Naive B cell (primary cell): Measurements from ENCODE around the gene CCDC63. TPM values are rescaled to one million over a fixed set of nuclear protein-coding genes. Genes with fewer than 3 reads are reported as not detected.

Experiments used
- ATAC-seq, 2 donors: fragments of 150-1000 bp; cut with Tn5 transposase; 2 replicates each; pipeline ENCODE4 v1.10.0; 2021; ENCODE audit warnings: low read depth in 2 of 2, mild to moderate bottlenecking in 2 of 2, moderate library complexity in 2 of 2
- DNase-seq: peaks from one replicate; pipeline ENCODE4 v3.0.0; 2022
- H3K27ac Mint-ChIP-seq, 6 donors: one replicate each; pipeline ENCODE4 v1.8.0; 2020 to 2022; ENCODE audit warnings: mild to moderate bottlenecking in 6 of 6, mixed read lengths in 6 of 6, moderate library complexity in 5 of 6, inconsistent platforms in 2 of 6
- H3K27me3 Mint-ChIP-seq, 3 donors: one replicate each; pipeline ENCODE4 v1.8.0; 2021 to 2022; ENCODE audit warnings: mixed read lengths in 3 of 3, mild to moderate bottlenecking in 1 of 3
- H3K36me3 Mint-ChIP-seq, 2 donors: one replicate each; pipeline ENCODE4 v1.8.0; 2020 to 2022; ENCODE audit warnings: mixed read lengths in 2 of 2, inconsistent platforms in 1 of 2, mild to moderate bottlenecking in 1 of 2
- H3K4me1 Mint-ChIP-seq, 3 donors: one replicate each; pipeline ENCODE4 v1.8.0; 2020 to 2022; ENCODE audit warnings: mixed read lengths in 3 of 3, inconsistent platforms in 1 of 3, mild to moderate bottlenecking in 1 of 3, moderate library complexity in 1 of 3
- H3K4me3 Mint-ChIP-seq, 8 donors: one replicate each; pipeline ENCODE4 v1.8.0; 2020 to 2022; ENCODE audit warnings: mild to moderate bottlenecking in 8 of 8, mixed read lengths in 8 of 8, moderate library complexity in 8 of 8, inconsistent platforms in 2 of 8
- H3K9me3 Mint-ChIP-seq, 7 donors: one replicate each; pipeline ENCODE4 v1.8.0; 2020 to 2022; ENCODE audit warnings: mixed read lengths in 7 of 7, mild to moderate bottlenecking in 5 of 7, inconsistent platforms in 2 of 7, moderate library complexity in 1 of 7
- polyA plus RNA-seq, 6 donors: library from polyadenylated mRNA; unstranded; fragments of 300-500 nt; fragmentation: Illumina TruSeq; gene quantifications; one replicate each; pipeline ENCODE4 v1.2.3, GENCODE V29; 2021; ENCODE audit warnings: low read depth in 6 of 6

CCDC63 gene
- polyA plus RNA-seq, 6 donors from 2014 or later: not detected

GRCh38 chr12:110869803-110870202 is 23.0 kb downstream of the CCDC63 start:
- H3K36me3 Mint-ChIP-seq: no peaks in the 10 kb centered on the region
- no peak overlapping the region for H3K4me3 Mint-ChIP-seq
- peaks cover 0 to 10% (median 6%) of the 10 kb centered on the region in 3 donors for H3K27me3 Mint-ChIP-seq
- no peak for ATAC-seq
- H3K27ac Mint-ChIP-seq: no peak overlapping the region
- H3K9me3 Mint-ChIP-seq: peaks cover 0 to 3% (median 0%) of the 10 kb centered on the region in 7 donors
- no peak for DNase-seq
- H3K4me1 Mint-ChIP-seq: no peaks in the 10 kb centered on the region

GRCh38 chr12:110872100-110872499 is 25.3 kb downstream of the CCDC63 start:
- no peak for DNase-seq

GRCh38 chr12:110874351-110874750 is 27.6 kb downstream of the CCDC63 start:
- Mint-ChIP-seq H3K27me3 (peaks cover 8 to 17% (median 11%) of the 10 kb centered on the region in 3 donors), H3K4me3 (no peak overlapping the region), H3K27ac (peak overlapping the region in 1 of 6 donors; percentile 45), H3K4me1 (no peaks in the 10 kb centered on the region), H3K9me3 (peaks cover 0 to 3% (median 0%) of the 10 kb centered on the region in 7 donors), H3K36me3 (no peaks in the 10 kb centered on the region)
- DNase-seq (no peak), ATAC-seq (no peak)

More at GRCh38 chr12:110872100-110872499, 25.3 kb downstream of the CCDC63 start:
- H3K36me3 Mint-ChIP-seq: no peaks in the 10 kb centered on the region
- no peaks in the 10 kb centered on the region for H3K4me1 Mint-ChIP-seq
- peaks cover under 1 to 10% (median 6%) of the 10 kb centered on the region in 3 donors for H3K27me3 Mint-ChIP-seq
- peaks cover 0 to 3% (median 0%) of the 10 kb centered on the region in 7 donors for H3K9me3 Mint-ChIP-seq
- H3K4me3 Mint-ChIP-seq: no peak overlapping the region
- ATAC-seq: no peak
- peak overlapping the region in 1 of 6 donors; percentile 17 for H3K27ac Mint-ChIP-seq

DNA sequence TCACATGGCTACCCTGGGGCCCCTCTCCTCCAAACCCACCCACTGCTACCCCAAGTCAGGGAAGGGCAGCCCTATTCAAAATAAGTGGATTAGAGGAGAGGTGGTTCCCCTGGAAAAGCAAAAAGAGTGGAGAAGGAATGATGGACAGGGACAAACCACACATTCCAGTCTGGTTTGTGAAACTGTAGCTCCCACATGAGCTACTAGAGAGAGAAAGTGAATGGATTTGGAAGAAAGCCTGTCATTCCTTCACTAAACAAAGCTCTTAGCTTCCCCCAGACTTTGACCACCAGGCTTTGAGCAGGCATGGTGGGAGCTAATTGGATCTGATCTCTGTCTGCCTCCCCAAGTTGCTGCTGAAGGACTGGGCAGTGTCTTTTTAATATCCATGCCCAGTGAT is 28.0 kb downstream of the CCDC63 start:
- no peaks in the 10 kb centered on the region for H3K36me3 Mint-ChIP-seq
- peaks cover 0 to 3% (median 0%) of the 10 kb centered on the region in 7 donors for H3K9me3 Mint-ChIP-seq
- no peak for ATAC-seq
- peaks cover 8 to 17% (median 9%) of the 10 kb centered on the region in 3 donors for H3K27me3 Mint-ChIP-seq
- no peak overlapping the region for H3K4me3 Mint-ChIP-seq
- no peak overlapping the region for H3K27ac Mint-ChIP-seq
- no peaks in the 10 kb centered on the region for H3K4me1 Mint-ChIP-seq
- no peak for DNase-seq

- Mint-ChIP-seq H3K9me3 (peaks cover 0 to 5% (median 0%) of the 10 kb centered on the region in 7 donors), H3K27ac (peak overlapping the region in 1 of 6 donors; percentile 67), H3K36me3 (no peaks in the 10 kb centered on the region), H3K4me1 (no peaks in the 10 kb centered on the region), H3K27me3 (peaks cover 7 to 11% (median 8%) of the 10 kb centered on the region in 3 donors), H3K4me3 (no peak overlapping the region)
- DNase-seq (no peak), ATAC-seq (no peak)
Observed at GRCh38 chr12:110880651-110881050, 33.9 kb downstream of the CCDC63 start.

- H3K4me1 Mint-ChIP-seq: peaks cover 4 to 7% (median 6%) of the 10 kb centered on the region in 3 donors
- H3K9me3 Mint-ChIP-seq: peaks cover 0 to 5% (median 0%) of the 10 kb centered on the region in 7 donors
Observed at GRCh38 chr12:110883251-110883650, 36.5 kb downstream of the CCDC63 start.

GRCh38 chr12:110885152-110885840 is 38.5 kb downstream of the CCDC63 start:
- DNase-seq: no peak
- Mint-ChIP-seq H3K27me3 (peaks cover 0 to 8% (median 0%) of the 10 kb centered on the region in 3 donors), H3K4me1 (peaks cover 4 to 7% (median 6%) of the 10 kb centered on the region in 3 donors), H3K36me3 (no peaks in the 10 kb centered on the region), H3K27ac (peak overlapping the region in 2 of 6 donors; percentile 18 to 38), H3K4me3 (no peak overlapping the region), H3K9me3 (peaks cover 0 to 5% (median 0%) of the 10 kb centered on the region in 7 donors)
- ATAC-seq: no peak

More at GRCh38 chr12:110883251-110883650, 36.5 kb downstream of the CCDC63 start:
- Mint-ChIP-seq H3K27me3 (peaks cover 0 to 4% (median 2%) of the 10 kb centered on the region in 3 donors), H3K4me3 (no peak overlapping the region), H3K36me3 (no peaks in the 10 kb centered on the region), H3K27ac (no peak overlapping the region)
- no peak for ATAC-seq
- DNase-seq: no peak

- Mint-ChIP-seq H3K36me3 (no peaks in the 10 kb centered on the region), H3K9me3 (no peaks in the 10 kb centered on the region), H3K27ac (peak overlapping the region in 3 of 6 donors; percentile 70 to 95 (median 95)), H3K4me3 (peak overlapping the region in 7 of 8 donors; percentile 86 to 95 (median 91)), H3K4me1 (peaks cover 4 to 7% (median 6%) of the 10 kb centered on the region in 3 donors), H3K27me3 (peaks cover 3 to 4% (median 4%) of the 10 kb centered on the region in 3 donors)
- no peak for ATAC-seq
- DNase-seq: no peak
Observed at GRCh38 chr12:110888256-110888991, 41.6 kb downstream of the CCDC63 start.

DNA sequence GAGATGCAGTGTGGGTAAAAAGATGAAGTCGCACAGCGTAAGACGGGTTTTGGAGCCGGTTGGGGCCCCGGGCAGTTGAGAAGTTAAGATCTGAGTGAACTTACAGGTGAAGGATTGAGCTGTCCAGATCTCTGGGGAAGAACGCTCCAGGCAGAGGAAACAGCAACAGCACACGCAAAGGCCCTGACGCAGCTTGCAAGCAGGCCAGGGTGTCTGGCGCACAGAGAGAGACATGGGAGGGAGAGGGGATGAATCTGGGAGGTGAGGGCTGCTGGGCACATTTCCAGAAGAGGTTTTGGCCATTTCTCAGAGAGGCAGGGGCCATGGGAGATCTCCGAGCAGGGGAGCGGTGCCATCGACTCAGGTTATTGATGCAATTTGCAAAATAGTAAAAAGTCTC is 42.6 kb downstream of the CCDC63 start:
- no peak overlapping the region for H3K27ac Mint-ChIP-seq
- H3K4me3 Mint-ChIP-seq: no peak overlapping the region
- peaks cover 0 to 2% (median 0%) of the 10 kb centered on the region in 7 donors for H3K9me3 Mint-ChIP-seq
- peaks cover 7 to 10% (median 8%) of the 10 kb centered on the region in 3 donors for H3K4me1 Mint-ChIP-seq
- no peaks in the 10 kb centered on the region for H3K36me3 Mint-ChIP-seq
- DNase-seq (no peak), ATAC-seq (no peak)
- peaks cover 4 to 7% (median 6%) of the 10 kb centered on the region in 3 donors for H3K27me3 Mint-ChIP-seq

DNA sequence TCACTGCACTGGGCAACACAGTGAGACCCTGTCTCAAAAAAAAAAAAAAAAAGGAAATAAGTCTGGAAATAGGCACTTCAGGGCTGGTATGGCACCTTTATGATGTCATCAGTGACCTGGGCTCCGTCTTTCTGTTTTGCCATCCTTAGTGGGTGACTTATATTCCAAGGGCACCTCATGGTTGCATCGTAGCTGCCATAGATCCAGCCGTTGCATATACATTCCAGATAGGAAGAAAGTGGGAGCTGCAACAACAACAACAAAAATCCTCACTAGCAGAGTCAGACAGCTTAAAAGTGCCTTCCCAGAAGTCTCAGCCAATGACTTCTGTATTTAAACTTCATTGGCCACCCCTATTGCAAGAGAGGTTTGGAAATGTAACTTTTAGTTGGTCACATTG is 47.2 kb downstream of the CCDC63 start:
- DNase-seq (no peak), ATAC-seq (peak in 1 of 2 donors; percentile 30)
- peaks cover 4 to 11% (median 7%) of the 10 kb centered on the region in 3 donors for H3K27me3 Mint-ChIP-seq
- no peaks in the 10 kb centered on the region for H3K36me3 Mint-ChIP-seq
- H3K9me3 Mint-ChIP-seq: peaks cover 0 to 2% (median 0%) of the 10 kb centered on the region in 7 donors
- H3K27ac Mint-ChIP-seq: peak overlapping the region in 1 of 6 donors; percentile 29
- H3K4me3 Mint-ChIP-seq: peak overlapping the region in 2 of 8 donors; percentile 35 to 40
- H3K4me1 Mint-ChIP-seq: peaks cover 5 to 7% (median 7%) of the 10 kb centered on the region in 3 donors

DNA sequence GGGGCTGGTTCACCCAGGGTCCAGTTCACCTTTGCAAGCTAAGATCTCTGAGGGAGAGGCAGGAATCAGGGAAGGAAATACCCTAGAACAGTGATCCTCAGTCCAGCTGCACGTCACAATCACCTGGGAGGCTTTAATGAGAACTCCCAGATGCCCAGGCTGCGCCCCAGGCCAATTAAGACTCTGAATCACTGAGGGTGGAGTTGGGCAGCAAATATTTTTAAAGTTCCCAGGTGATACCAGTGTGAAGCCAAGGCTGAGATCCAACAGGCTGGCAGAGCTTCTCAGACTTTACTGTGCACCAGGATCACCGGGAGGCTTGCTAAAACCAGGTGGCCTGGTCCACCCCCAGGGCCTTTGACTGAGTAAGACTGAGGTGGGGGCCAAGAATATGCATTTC is 49.8 kb downstream of the CCDC63 start:
- DNase-seq (no peak), ATAC-seq (no peak)
- Mint-ChIP-seq H3K27me3 (peaks cover 0 to 11% (median 7%) of the 10 kb centered on the region in 3 donors), H3K27ac (no peak overlapping the region), H3K9me3 (peaks cover 0 to 2% (median 0%) of the 10 kb centered on the region in 7 donors), H3K36me3 (no peaks in the 10 kb centered on the region), H3K4me1 (peaks cover 5 to 7% (median 7%) of the 10 kb centered on the region in 3 donors), H3K4me3 (no peak overlapping the region)

- no peaks in the 10 kb centered on the region for H3K36me3 Mint-ChIP-seq
- no peak overlapping the region for H3K4me3 Mint-ChIP-seq
- H3K27ac Mint-ChIP-seq: peak overlapping the region in 1 of 6 donors; percentile 73
- no peaks in the 10 kb centered on the region for H3K27me3 Mint-ChIP-seq
- H3K9me3 Mint-ChIP-seq: peaks cover 0 to 2% (median 0%) of the 10 kb centered on the region in 7 donors
- ATAC-seq (no peak), DNase-seq (no peak)
- peaks cover 4 to 6% (median 5%) of the 10 kb centered on the region in 3 donors for H3K4me1 Mint-ChIP-seq
Observed at GRCh38 chr12:110901401-110901800, 54.6 kb downstream of the CCDC63 start.

DNA sequence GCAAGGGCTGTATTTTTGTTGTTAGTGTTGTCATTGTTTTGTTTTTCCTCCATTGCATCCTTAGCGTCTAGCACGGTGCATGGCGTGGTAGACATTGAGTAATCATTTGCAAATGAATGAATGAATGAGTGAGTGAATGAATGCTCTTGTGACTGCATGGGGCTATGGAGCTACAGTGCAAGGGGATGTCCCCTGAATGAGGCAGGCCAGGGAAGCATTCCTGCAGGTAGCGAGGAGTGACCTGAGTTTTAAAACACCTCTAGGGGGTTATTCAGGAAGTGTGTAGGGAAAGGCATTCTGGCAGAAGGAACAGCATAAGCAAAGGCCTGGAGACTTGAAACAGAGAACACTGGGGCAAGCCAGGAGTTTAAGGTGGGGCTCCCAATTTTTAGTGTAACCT is 56.7 kb downstream of the CCDC63 start:
- no peaks in the 10 kb centered on the region for H3K27me3 Mint-ChIP-seq
- H3K9me3 Mint-ChIP-seq: peaks cover 0 to 2% (median 0%) of the 10 kb centered on the region in 7 donors
- H3K27ac Mint-ChIP-seq: no peak overlapping the region
- ATAC-seq: no peak
- DNase-seq: no peak
- no peak overlapping the region for H3K4me3 Mint-ChIP-seq
- H3K36me3 Mint-ChIP-seq: no peaks in the 10 kb centered on the region
- peaks cover 18 to 24% (median 22%) of the 10 kb centered on the region in 3 donors for H3K4me1 Mint-ChIP-seq
